ENCODE results near the gene PLEKHN1. TPM values are rescaled to one million over a fixed set of nuclear protein-coding genes. Genes with fewer than 3 reads are reported as not detected.

PLEKHN1 gene
- total and polyA plus RNA-seq, 2 donors (not counting 3 experiments of a cell fraction or from before 2014, with no cell fraction given), result 0.29 to 0.88 TPM

DNA sequence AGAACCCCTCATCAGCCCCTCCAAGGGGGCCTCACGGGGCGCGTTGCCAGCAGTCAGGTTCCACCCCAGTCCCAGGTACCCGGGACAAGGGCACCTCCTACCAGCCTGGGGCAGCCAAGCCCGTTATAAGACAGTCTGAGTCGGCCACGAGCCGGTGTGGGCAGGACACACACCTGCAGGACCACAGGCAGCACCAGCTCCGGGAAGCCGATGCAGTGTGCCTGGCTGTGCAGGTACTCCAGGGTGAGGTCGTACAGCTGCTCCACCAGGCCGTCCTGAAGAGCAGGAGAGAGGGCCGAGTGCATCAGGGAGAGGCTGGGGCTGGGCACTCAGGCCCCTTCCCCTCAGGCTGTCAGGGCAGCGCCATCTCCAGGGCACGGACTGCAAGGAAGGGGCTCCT lies 18.3 kb upstream of the PLEKHN1 start:
- H2AFZ ChIP-seq (ENCODE audit: low read depth, low read length), result no peak overlapping the region
- peaks cover 0 to 50% of the 10 kb centered on the region in 2 experiments for H3K36me3 ChIP-seq (ENCODE audit: control insufficient read depth in 2 of 2, extremely low read depth in 1 of 2, insufficient read depth in 2 of 2, low read length in 2 of 2)
- no peak for DNase-seq (ENCODE audit: low read depth, low spot score)
- H3K27ac ChIP-seq (ENCODE audit: insufficient read depth, low read depth, low read length), result no peak overlapping the region
- intact Hi-C loops (cut with micrococcal nuclease) (no loop called here), dilution Hi-C loops (cut with MboI; ENCODE audit: extremely low pct_ligation_motif_present, low sequenced_read_pairs) (no loop called here)
- ChIA-PET POLR2A (no interaction called here), CTCF (no interaction called here)
- no peak for FAIRE-seq
- BruUV-seq (replicated peaks), result no TSS peak
- H3K9me1 ChIP-seq (replicated peaks; ENCODE audit: control insufficient read depth, extremely low read depth, insufficient read depth, low read length), result no peaks in the 10 kb centered on the region
- H3K27me3 ChIP-seq (ENCODE audit: control insufficient read depth in 2 of 2, insufficient read depth in 2 of 2, low read length in 2 of 2), result peaks cover 0 to 3% of the 10 kb centered on the region in 2 experiments
- no peak overlapping the region for H3K4me2 ChIP-seq (ENCODE audit: insufficient read depth, low read length)
- H3K4me3 ChIP-seq (replicated peaks in 1 of 3; ENCODE audit: insufficient read depth in 1 of 3, low read depth in 1 of 3, low read length in 3 of 3), result no peak overlapping the region
- TF ChIP-seq MYC (IDR thresholded peaks at IDR 0.05; ENCODE audit: low read depth, low read length) (no peak), POLR2A (IDR thresholded peaks at IDR 0.05; ENCODE audit: low read depth, low read length) (no peak), FOS (IDR thresholded peaks at IDR 0.05; ENCODE audit: borderline replicate concordance, insufficient read depth, low read length) (no peak), EZH2 (IDR thresholded peaks at IDR 0.05; ENCODE audit: borderline replicate concordance, low read depth, low read length, severe bottlenecking) (no peak), JUN (IDR thresholded peaks at IDR 0.05; ENCODE audit: borderline replicate concordance, insufficient read depth, insufficient read length, low read depth) (no peak), POLR2AphosphoS5 (IDR thresholded peaks at IDR 0.05; ENCODE audit: insufficient read depth, low read depth, low read length) (no peak), GATA2 (IDR thresholded peaks at IDR 0.05; ENCODE audit: insufficient read depth, insufficient read length, low read depth, low read length) (no peak)
- TF ChIP-seq, protein P1, sequence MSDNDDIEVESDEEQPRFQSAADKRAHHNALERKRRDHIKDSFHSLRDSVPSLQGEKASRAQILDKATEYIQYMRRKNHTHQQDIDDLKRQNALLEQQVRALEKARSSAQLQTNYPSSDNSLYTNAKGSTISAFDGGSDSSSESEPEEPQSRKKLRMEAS (IDR thresholded peaks at IDR 0.05; ENCODE audit: insufficient read depth, insufficient read length), result no peak
- TF ChIP-seq, protein P2, sequence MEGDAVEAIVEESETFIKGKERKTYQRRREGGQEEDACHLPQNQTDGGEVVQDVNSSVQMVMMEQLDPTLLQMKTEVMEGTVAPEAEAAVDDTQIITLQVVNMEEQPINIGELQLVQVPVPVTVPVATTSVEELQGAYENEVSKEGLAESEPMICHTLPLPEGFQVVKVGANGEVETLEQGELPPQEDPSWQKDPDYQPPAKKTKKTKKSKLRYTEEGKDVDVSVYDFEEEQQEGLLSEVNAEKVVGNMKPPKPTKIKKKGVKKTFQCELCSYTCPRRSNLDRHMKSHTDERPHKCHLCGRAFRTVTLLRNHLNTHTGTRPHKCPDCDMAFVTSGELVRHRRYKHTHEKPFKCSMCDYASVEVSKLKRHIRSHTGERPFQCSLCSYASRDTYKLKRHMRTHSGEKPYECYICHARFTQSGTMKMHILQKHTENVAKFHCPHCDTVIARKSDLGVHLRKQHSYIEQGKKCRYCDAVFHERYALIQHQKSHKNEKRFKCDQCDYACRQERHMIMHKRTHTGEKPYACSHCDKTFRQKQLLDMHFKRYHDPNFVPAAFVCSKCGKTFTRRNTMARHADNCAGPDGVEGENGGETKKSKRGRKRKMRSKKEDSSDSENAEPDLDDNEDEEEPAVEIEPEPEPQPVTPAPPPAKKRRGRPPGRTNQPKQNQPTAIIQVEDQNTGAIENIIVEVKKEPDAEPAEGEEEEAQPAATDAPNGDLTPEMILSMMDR (IDR thresholded peaks at IDR 0.05; ENCODE audit: extremely low read depth in 1 of 2, insufficient read depth in 1 of 2, low read depth in 1 of 2, low read length in 2 of 2), result no peak
- H3K4me1 ChIP-seq (ENCODE audit: control insufficient read depth, extremely low read depth, insufficient read depth, low read length), result no peaks in the 10 kb centered on the region
- no peak overlapping the region for H3K9ac ChIP-seq (replicated peaks; ENCODE audit: extremely low read depth, insufficient read depth, low read length)
- H3K9me3 ChIP-seq (replicated peaks; ENCODE audit: control insufficient read depth, insufficient read depth, low read length), result no peaks in the 10 kb centered on the region
- no peaks in the 10 kb centered on the region for H4K20me1 ChIP-seq (replicated peaks; ENCODE audit: control insufficient read depth, extremely low read depth, insufficient read depth, low read length)
- H3K79me2 ChIP-seq (ENCODE audit: control insufficient read depth, insufficient read depth, low read length), result no peaks in the 10 kb centered on the region

Data from endothelial cell of umbilical vein (primary cell).